Type B pancreatic cell (in vitro differentiated cells): Measurements from ENCODE around the gene CHID1. TPM values are rescaled to one million over a fixed set of nuclear protein-coding genes. Genes with fewer than 3 reads are reported as not detected.

ENCODE experiments used
- DNase-seq: peaks from one replicate; pipeline ENCODE4 v3.0.0; 2021; ENCODE audit warnings: mixed read lengths; ENCODE audit not compliant: unreplicated experiment; ENCODE audit errors: extremely low spot score
- H3K27ac Mint-ChIP-seq: 2 replicates; pipeline ENCODE4 v1.8.0; 2021; ENCODE audit warnings: mild to moderate bottlenecking, mixed read lengths
- H3K27me3 Mint-ChIP-seq: 2 replicates; pipeline ENCODE4 v1.8.0; 2021; ENCODE audit warnings: mixed read lengths
- H3K36me3 Mint-ChIP-seq: 2 replicates; pipeline ENCODE4 v1.8.0; 2021; ENCODE audit warnings: mixed read lengths
- H3K4me1 Mint-ChIP-seq: one replicate; pipeline ENCODE4 v1.8.0; 2021; ENCODE audit warnings: mixed read lengths; ENCODE audit not compliant: unreplicated experiment
- H3K4me3 Mint-ChIP-seq: 2 replicates; pipeline ENCODE4 v1.8.0; 2021; ENCODE audit warnings: mild to moderate bottlenecking, mixed read lengths
- H3K9me3 Mint-ChIP-seq: 2 replicates; pipeline ENCODE4 v1.8.0; 2021; ENCODE audit warnings: mixed read lengths
- CTCF ChIP-seq: fragments of 200-600 bp; sonication (generic); conservative IDR thresholded peaks from 2 replicates; pipeline ENCODE4 v1.5.0; 2021; ENCODE audit warnings: antibody characterized with exemption, mild to moderate bottlenecking
- total RNA-seq: library from RNA; stranded (reverse); gene quantifications from 2 replicates; pipeline ENCODE4 v1.2.1, GENCODE V29; 2021; ENCODE audit warnings: low replicate concordance

Gene CHID1
- total RNA-seq, 1 donor from 2014 or later = 98.9 TPM

GRCh38 chr11:824942-825341, 85.7 kb downstream of the CHID1 start:
- Mint-ChIP-seq H3K27me3 (peaks cover 27% of the 10 kb centered on the region), H3K4me3 (no peak overlapping the region), H3K9me3 (no peaks in the 10 kb centered on the region), H3K27ac (peak overlapping the region; percentile 29), H3K4me1 (peaks cover 10% of the 10 kb centered on the region), H3K36me3 (no peaks in the 10 kb centered on the region)
- DNase-seq = no peak
- no peak for TF ChIP-seq CTCF

GRCh38 chr11:824292-824880, 86.2 kb downstream of the CHID1 start:
- no peak overlapping the region for H3K27ac Mint-ChIP-seq

GRCh38 chr11:823441-824291, 86.9 kb downstream of the CHID1 start:
- TF ChIP-seq CTCF = no peak
- Mint-ChIP-seq H3K36me3 (no peaks in the 10 kb centered on the region), H3K4me1 (peaks cover 10% of the 10 kb centered on the region), H3K27me3 (peaks cover 17% of the 10 kb centered on the region), H3K9me3 (no peaks in the 10 kb centered on the region), H3K4me3 (no peak overlapping the region), H3K27ac (no peak overlapping the region)
- DNase-seq = no peak

More at GRCh38 chr11:824292-824880, 86.2 kb downstream of the CHID1 start:
- Mint-ChIP-seq H3K9me3 (no peaks in the 10 kb centered on the region), H3K36me3 (no peaks in the 10 kb centered on the region), H3K27me3 (peaks cover 24% of the 10 kb centered on the region), H3K4me3 (no peak overlapping the region), H3K4me1 (peaks cover 10% of the 10 kb centered on the region)
- no peak for TF ChIP-seq CTCF
- no peak for DNase-seq

GRCh38 chr11:821512-822371, 88.9 kb downstream of the CHID1 start:
- H3K27ac Mint-ChIP-seq = no peak overlapping the region
- no peak for TF ChIP-seq CTCF
- peaks cover 5% of the 10 kb centered on the region for H3K27me3 Mint-ChIP-seq
- no peaks in the 10 kb centered on the region for H3K36me3 Mint-ChIP-seq
- H3K9me3 Mint-ChIP-seq = no peaks in the 10 kb centered on the region
- no peaks in the 10 kb centered on the region for H3K4me1 Mint-ChIP-seq
- DNase-seq = no peak
- peak overlapping the region; percentile 63 for H3K4me3 Mint-ChIP-seq

- H3K27me3 Mint-ChIP-seq = no peaks in the 10 kb centered on the region
- H3K4me3 Mint-ChIP-seq = peak overlapping the region; percentile 87
- H3K9me3 Mint-ChIP-seq = no peaks in the 10 kb centered on the region
- H3K4me1 Mint-ChIP-seq = no peaks in the 10 kb centered on the region
- no peak for TF ChIP-seq CTCF
- no peaks in the 10 kb centered on the region for H3K36me3 Mint-ChIP-seq
- no peak for DNase-seq
- no peak overlapping the region for H3K27ac Mint-ChIP-seq
Observed at GRCh38 chr11:820655-821511, 89.7 kb downstream of the CHID1 start.
